Ascending aorta (tissue), 2 donors: Measurements from ENCODE around the gene TEX13A. TPM values are rescaled to one million over a fixed set of nuclear protein-coding genes. Genes with fewer than 3 reads are reported as not detected.

Source experiments
- DNase-seq, 2 donors: peaks; one replicate each; pipeline ENCODE4 v3.0.0-alpha.2; 2019; ENCODE audit warnings: low spot score in 2 of 2
- H3K27ac ChIP-seq, 2 donors: fragments of 200-600 bp; sonication (generic); one replicate each; pipeline ENCODE4 v1.5.1; 2016 to 2017; ENCODE audit warnings: mild to moderate bottlenecking in 1 of 2
- H3K27me3 ChIP-seq: fragments of 200-600 bp; sonication (generic); one replicate; pipeline ENCODE4 v1.5.1; 2017
- H3K36me3 ChIP-seq, 2 donors: fragments of 200-600 bp; sonication (generic); one replicate each; pipeline ENCODE4 v1.5.1; 2016
- H3K4me1 ChIP-seq, 2 donors: fragments of 200-600 bp; sonication (generic); one replicate each; pipeline ENCODE4 v1.5.1; 2016 to 2017; ENCODE audit warnings: mild to moderate bottlenecking in 1 of 2
- H3K4me3 ChIP-seq, 2 donors: fragments of 200-600 bp; sonication (generic); one replicate each; pipeline ENCODE4 v1.5.1; 2016 to 2017; ENCODE audit warnings: mild to moderate bottlenecking in 1 of 2
- H3K9me3 ChIP-seq, 2 donors: fragments of 200-600 bp; sonication (generic); one replicate each; pipeline ENCODE4 v1.5.1; 2016
- CTCF ChIP-seq, 3 experiments: fragments of 200-600 bp in 2 of 3; fragments of 450-650 bp in 1 of 3; sonication (generic) in 2 of 3; IDR thresholded peaks; one replicate each; pipeline ENCODE4 v1.5.1; 2016 to 2019; ENCODE audit warnings: antibody characterized with exemption in 3 of 3, mild to moderate bottlenecking in 1 of 3, moderate library complexity in 1 of 3
- intact Hi-C: fragments of 100-400 bp; cut with DNase I; formaldehyde crosslinking; loops from one replicate; pipeline ENCODE4 v1.15.1; 2023
- total RNA-seq: library from RNA; depleted of rRNA; stranded (reverse); fragments of >200 nt; gene quantifications from one replicate; pipeline ENCODE4 v1.1.0, GENCODE V29; 2016

Gene TEX13A
- not detected for total RNA-seq

- no peak for TF ChIP-seq CTCF (IDR thresholded peaks at IDR 0.05)
- H3K9me3 ChIP-seq: peaks cover 0 to 3% of the 10 kb centered on the region in 2 donors
- no peak within 1 kb of the TSS for H3K27ac ChIP-seq
- DNase-seq: no peak
- no peaks in the 10 kb centered on the region for H3K4me1 ChIP-seq
- intact Hi-C loops: no loop called here
- H3K4me3 ChIP-seq: no peak within 1 kb of the TSS
- H3K36me3 ChIP-seq: no peaks in the 10 kb centered on the region
- H3K27me3 ChIP-seq: no peaks in the 10 kb centered on the region
Observed at GRCh38 chrX:105220636-105221035, at the start of gene TEX13A. TSS of gene TEX13A (minus strand) at chrX:105220694. CDS start at chrX:105220397, 297 bp downstream.

- Histone ChIP-seq H3K36me3 (no peaks in the 10 kb centered on the region), H3K4me3 (no peak overlapping the region), H3K27ac (no peak overlapping the region), H3K9me3 (no peaks in the 10 kb centered on the region), H3K4me1 (no peaks in the 10 kb centered on the region), H3K27me3 (no peaks in the 10 kb centered on the region)
- TF ChIP-seq CTCF (IDR thresholded peaks at IDR 0.05): no peak
- DNase-seq: no peak
- intact Hi-C loops: no loop called here
Observed at GRCh38 chrX:105269386-105269785, 48.9 kb upstream of the TEX13A start.

GRCh38 chrX:105267167-105267566, 46.7 kb upstream of the TEX13A start:
- Histone ChIP-seq H3K4me3 (no peak overlapping the region), H3K27me3 (no peaks in the 10 kb centered on the region), H3K27ac (no peak overlapping the region), H3K4me1 (no peaks in the 10 kb centered on the region), H3K9me3 (no peaks in the 10 kb centered on the region), H3K36me3 (no peaks in the 10 kb centered on the region)
- no peak for TF ChIP-seq CTCF (IDR thresholded peaks at IDR 0.05)
- intact Hi-C loops: no loop called here
- no peak for DNase-seq

- Histone ChIP-seq H3K36me3 (no peaks in the 10 kb centered on the region), H3K27me3 (no peaks in the 10 kb centered on the region), H3K27ac (no peak overlapping the region), H3K4me3 (no peak overlapping the region), H3K9me3 (no peaks in the 10 kb centered on the region), H3K4me1 (no peaks in the 10 kb centered on the region)
- DNase-seq: no peak
- intact Hi-C loops: no loop called here
- no peak for TF ChIP-seq CTCF (IDR thresholded peaks at IDR 0.05)
Observed at GRCh38 chrX:105266456-105266855, 46.0 kb upstream of the TEX13A start.

- Histone ChIP-seq H3K4me1 (no peaks in the 10 kb centered on the region), H3K9me3 (no peaks in the 10 kb centered on the region), H3K4me3 (no peak overlapping the region), H3K27ac (no peak overlapping the region), H3K27me3 (no peaks in the 10 kb centered on the region), H3K36me3 (no peaks in the 10 kb centered on the region)
- no peak for DNase-seq
- no peak for TF ChIP-seq CTCF (IDR thresholded peaks at IDR 0.05)
- intact Hi-C loops: no loop called here
Observed at GRCh38 chrX:105265093-105265492, 44.6 kb upstream of the TEX13A start.

GRCh38 chrX:105263801-105264200, 43.3 kb upstream of the TEX13A start:
- H3K36me3 ChIP-seq: no peaks in the 10 kb centered on the region
- intact Hi-C loops: no loop called here
- H3K27me3 ChIP-seq: no peaks in the 10 kb centered on the region
- H3K27ac ChIP-seq: no peak overlapping the region
- H3K4me1 ChIP-seq: no peaks in the 10 kb centered on the region
- H3K4me3 ChIP-seq: no peak overlapping the region
- no peak for TF ChIP-seq CTCF (IDR thresholded peaks at IDR 0.05)
- DNase-seq: no peak
- no peaks in the 10 kb centered on the region for H3K9me3 ChIP-seq
